ENCODE data around the gene DLG2. TPM values are rescaled to one million over a fixed set of nuclear protein-coding genes. Genes with fewer than 3 reads are reported as not detected.

The DLG2 gene
- total and polyA plus RNA-seq, 9 of the 15 experiments (the other 6 are each of a cell fraction or from before 2014, with no cell fraction given) = 0.52 to 1.6 (median 0.95) TPM

- TF ChIP-seq CXXC5 (CRISPR knock-in tag; IDR thresholded peaks at IDR 0.05) = no peak
- TF ChIP-seq ZKSCAN3 (CRISPR knock-in tag; IDR thresholded peaks at IDR 0.05) = no peak
- TF ChIP-seq HNRNPL (IDR thresholded peaks at IDR 0.05; ENCODE audit: low read depth, low read length) = no peak
- TF ChIP-seq ZBTB7A (IDR thresholded peaks at IDR 0.05; ENCODE audit: borderline replicate concordance, control insufficient read depth, low read depth, low read length) = no peak
- no peak overlapping the region for H3K27ac ChIP-seq (ENCODE audit: extremely low read depth, low read depth, low read length)
- H3K9me3 ChIP-seq (replicated peaks; ENCODE audit: control insufficient read depth, insufficient read depth, low read depth, low read length) = no peaks in the 10 kb centered on the region
- FAIRE-seq (no peak), ATAC-seq (no peak), DNase-seq (ENCODE audit: extremely low read depth in 1 of 4, low spot score in 3 of 4) (no peak)
- CTCF ChIA-PET (ENCODE audit: low intra/inter-chr PET ratio) = no interaction called here
- no TSS peak for BruUV-seq (replicated peaks)
- H3K79me2 ChIP-seq (ENCODE audit: control insufficient read depth, insufficient read depth, low read length) = no peaks in the 10 kb centered on the region
- H3K27me3 ChIP-seq (ENCODE audit: control insufficient read depth in 2 of 2, insufficient read depth in 2 of 2, low read length in 2 of 2) = no peaks in the 10 kb centered on the region
- POLR2A ChIA-PET = no interaction called here
- no peak overlapping the region for H3K9ac ChIP-seq (ENCODE audit: insufficient read depth in 1 of 2, low read depth in 2 of 2, low read length in 2 of 2)
- H3K36me3 ChIP-seq (ENCODE audit: control insufficient read depth, insufficient read depth, low read length) = no peaks in the 10 kb centered on the region
- no peak overlapping the region for H2AFZ ChIP-seq (ENCODE audit: low read depth, low read length)
- WGBS (ENCODE audit: insufficient coverage, low coverage, missing lambda C conversion rate) = 0% methylated on average over 4 of the region's 4 CpGs
- no peaks in the 10 kb centered on the region for H4K20me1 ChIP-seq (replicated peaks; ENCODE audit: control insufficient read depth, insufficient read depth, low read length)
- intact Hi-C loops (cut with micrococcal nuclease) = no loop called here
- no peak overlapping the region for H3K4me2 ChIP-seq (ENCODE audit: insufficient read depth, low read length)
- no peaks in the 10 kb centered on the region for H3K9me1 ChIP-seq (ENCODE audit: control insufficient read depth, insufficient read depth, low read length)
- no peak overlapping the region for H3K4me3 ChIP-seq
- in situ Hi-C loops (cut with MboI) = no loop called here
- no peaks in the 10 kb centered on the region for H3K4me1 ChIP-seq (replicated peaks in 1 of 2; ENCODE audit: control insufficient read depth in 2 of 2, insufficient read depth in 2 of 2, low read length in 2 of 2)
These were observed 1868.0 kb downstream of the DLG2 start for GRCh38 chr11:83759148-83759547.

GRCh38 chr11:83751041-83751440, 1876.1 kb downstream of the DLG2 start:
- no peaks in the 10 kb centered on the region for H4K20me1 ChIP-seq (replicated peaks; ENCODE audit: control insufficient read depth, insufficient read depth, low read length)

More at GRCh38 chr11:83751041-83751440, 1876.1 kb downstream of the DLG2 start:
- no peak for TF ChIP-seq PYGO2 (tag; IDR thresholded peaks at IDR 0.05)
- no peak for TF ChIP-seq HBP1 (CRISPR knock-in tag; IDR thresholded peaks at IDR 0.05)
- TF ChIP-seq SIX5 (IDR thresholded peaks at IDR 0.05; ENCODE audit: borderline replicate concordance in 1 of 2, insufficient read depth in 1 of 2, low read depth in 1 of 2, low read length in 2 of 2) = no peak
- TF ChIP-seq GABPB1 (CRISPR knock-in tag; IDR thresholded peaks at IDR 0.05) = no peak
- no peak for TF ChIP-seq ZNF124 (CRISPR knock-in tag; IDR thresholded peaks at IDR 0.05)
- no peak for TF ChIP-seq ZZZ3 (IDR thresholded peaks at IDR 0.05)
- no peak for TF ChIP-seq CC2D1A (IDR thresholded peaks at IDR 0.05)
- no peak for TF ChIP-seq CBX3 (IDR thresholded peaks at IDR 0.05; ENCODE audit: borderline replicate concordance in 1 of 2, low read length in 2 of 2)
- no peak for TF ChIP-seq KAT8 (IDR thresholded peaks at IDR 0.05; ENCODE audit: low read depth)
- no peak for TF ChIP-seq ZNF668 (CRISPR knock-in tag; IDR thresholded peaks at IDR 0.05)
- Histone ChIP-seq H3K9me3 (replicated peaks; ENCODE audit: control insufficient read depth, insufficient read depth, low read depth, low read length) (no peaks in the 10 kb centered on the region), H3K36me3 (ENCODE audit: control insufficient read depth, insufficient read depth, low read length) (no peaks in the 10 kb centered on the region), H3K4me3 (no peak overlapping the region), H3K9ac (ENCODE audit: insufficient read depth in 1 of 2, low read depth in 2 of 2, low read length in 2 of 2) (no peak overlapping the region), H3K27ac (ENCODE audit: extremely low read depth, low read depth, low read length) (no peak overlapping the region), H3K4me1 (replicated peaks in 1 of 2; ENCODE audit: control insufficient read depth in 2 of 2, insufficient read depth in 2 of 2, low read length in 2 of 2) (no peaks in the 10 kb centered on the region), H2AFZ (ENCODE audit: low read depth, low read length) (no peak overlapping the region), H3K4me2 (ENCODE audit: insufficient read depth, low read length) (no peak overlapping the region), H3K9me1 (ENCODE audit: control insufficient read depth, insufficient read depth, low read length) (no peaks in the 10 kb centered on the region), H3K79me2 (ENCODE audit: control insufficient read depth, insufficient read depth, low read length) (no peaks in the 10 kb centered on the region), H3K27me3 (ENCODE audit: control insufficient read depth in 2 of 2, insufficient read depth in 2 of 2, low read length in 2 of 2) (no peaks in the 10 kb centered on the region)
- no peak for ATAC-seq
- no peak for DNase-seq (ENCODE audit: extremely low read depth in 1 of 4, low spot score in 3 of 4)
- WGBS (ENCODE audit: insufficient coverage, low coverage, missing lambda C conversion rate) = 0% methylated on average over 1 of the region's 1 CpG
- POLR2A ChIA-PET = interaction anchor here (0.6 to 1.1 kb wide), 3 partner anchors 13 to 926 kb away, joined by 3 to 4 read pairs (median 3); no protein-coding TSS in a partner anchor
- intact Hi-C loops (cut with micrococcal nuclease) = no loop called here
- no TSS peak for BruUV-seq (replicated peaks)
- in situ Hi-C loops (cut with MboI) = no loop called here
- FAIRE-seq = no peak
- CTCF ChIA-PET (ENCODE audit: low intra/inter-chr PET ratio) = no interaction called here

Data from K562 (cell line).